ENCODE measurements around the gene SHH.

Gene SHH

GRCh38 chr7:155773531-155773930 is 38.7 kb downstream of the SHH start:
- no peak overlapping the region for H3K4me2 ChIP-seq
- H3K27me3 ChIP-seq = no peaks in the 10 kb centered on the region
- H3K36me3 ChIP-seq = peaks cover 96% of the 10 kb centered on the region
- peaks cover 77% of the 10 kb centered on the region for H4K20me1 ChIP-seq
- no peak overlapping the region for H3K9ac ChIP-seq
- no peak for TF ChIP-seq Cebpa-rat (IDR thresholded peaks at IDR 0.05)
- H3K4me1 ChIP-seq = peaks cover 26% of the 10 kb centered on the region
- no peak overlapping the region for H3K4me3 ChIP-seq
- H3K9me3 ChIP-seq = no peaks in the 10 kb centered on the region
- no peak overlapping the region for H3K27ac ChIP-seq

GRCh38 chr7:155770241-155770640 is 42.0 kb downstream of the SHH start:
- Histone ChIP-seq H3K4me3 (no peak overlapping the region), H3K36me3 (peaks cover 90% of the 10 kb centered on the region), H3K4me1 (peaks cover 57% of the 10 kb centered on the region), H3K4me2 (peak overlapping the region; percentile 68), H3K27ac (0 out of 2 replicates have a peak overlapping the region, but pooled peaks have one; percentile 61), H3K9me3 (no peaks in the 10 kb centered on the region), H3K9ac (0 out of 2 replicates have a peak overlapping the region, but pooled peaks have one; percentile 12), H4K20me1 (peaks cover 71% of the 10 kb centered on the region), H3K27me3 (no peaks in the 10 kb centered on the region)
- TF ChIP-seq Cebpa-rat (IDR thresholded peaks at IDR 0.05) = no peak

- Histone ChIP-seq H3K27me3 (no peaks in the 10 kb centered on the region), H3K9me3 (no peaks in the 10 kb centered on the region), H4K20me1 (peaks cover 77% of the 10 kb centered on the region), H3K36me3 (peaks cover 86% of the 10 kb centered on the region), H3K27ac (peak overlapping the region; percentile 61; the same call in 1 of the 2 replicates), H3K4me1 (peaks cover 62% of the 10 kb centered on the region), H3K4me2 (peak overlapping the region; percentile 68), H3K4me3 (no peak overlapping the region), H3K9ac (peak overlapping the region; percentile 34; the same call in 1 of the 2 replicates)
- TF ChIP-seq Cebpa-rat (IDR thresholded peaks at IDR 0.05) = no peak
Measured at GRCh38 chr7:155769701-155770100, 42.6 kb downstream of the SHH start.

GRCh38 chr7:155766966-155767916 is 45.0 kb downstream of the SHH start:
- peak overlapping the region; percentile 68 for H3K4me2 ChIP-seq
- no peaks in the 10 kb centered on the region for H3K27me3 ChIP-seq
- H4K20me1 ChIP-seq = peaks cover 84% of the 10 kb centered on the region
- no peak overlapping the region for H3K9ac ChIP-seq
- peaks cover 87% of the 10 kb centered on the region for H3K4me1 ChIP-seq
- H3K9me3 ChIP-seq = no peaks in the 10 kb centered on the region
- H3K36me3 ChIP-seq = peaks cover 62% of the 10 kb centered on the region
- H3K4me3 ChIP-seq = no peak overlapping the region
- TF ChIP-seq Cebpa-rat (IDR thresholded peaks at IDR 0.05) = no peak
- H3K27ac ChIP-seq = no peak overlapping the region; the same call in 1 of the 2 replicates

- no peak overlapping the region; the same call in 1 of the 2 replicates for H3K4me2 ChIP-seq
- H4K20me1 ChIP-seq = peaks cover 84% of the 10 kb centered on the region
- no peaks in the 10 kb centered on the region for H3K27me3 ChIP-seq
- no peak overlapping the region for H3K9ac ChIP-seq
- no peak overlapping the region for H3K27ac ChIP-seq
- peaks cover 96% of the 10 kb centered on the region for H3K4me1 ChIP-seq
- no peak for TF ChIP-seq Cebpa-rat (IDR thresholded peaks at IDR 0.05)
- H3K9me3 ChIP-seq = no peaks in the 10 kb centered on the region
- H3K36me3 ChIP-seq = peaks cover 59% of the 10 kb centered on the region
- H3K4me3 ChIP-seq = no peak overlapping the region
Measured at GRCh38 chr7:155766386-155766785, 45.9 kb downstream of the SHH start.

GRCh38 chr7:155765458-155765857 is 46.8 kb downstream of the SHH start:
- Histone ChIP-seq H3K4me3 (no peak overlapping the region), H3K36me3 (peaks cover 56% of the 10 kb centered on the region), H3K27ac (no peak overlapping the region), H3K4me2 (peak overlapping the region; percentile 92), H3K4me1 (peaks cover 99% of the 10 kb centered on the region), H3K9me3 (peaks cover 8% of the 10 kb centered on the region), H3K27me3 (no peaks in the 10 kb centered on the region), H4K20me1 (peaks cover 84% of the 10 kb centered on the region), H3K9ac (peak overlapping the region; percentile 26; the same call in 1 of the 2 replicates)
- no peak for TF ChIP-seq Cebpa-rat (IDR thresholded peaks at IDR 0.05)

- no peak for TF ChIP-seq Cebpa-rat (IDR thresholded peaks at IDR 0.05)
- Histone ChIP-seq H3K27ac (peak overlapping the region; percentile 87), H3K9me3 (peaks cover 18% of the 10 kb centered on the region), H3K9ac (peak overlapping the region; percentile 73; the same call in 1 of the 2 replicates), H4K20me1 (peaks cover 73% of the 10 kb centered on the region), H3K4me3 (peak overlapping the region; percentile 53), H3K36me3 (peaks cover 56% of the 10 kb centered on the region), H3K27me3 (no peaks in the 10 kb centered on the region), H3K4me2 (peak overlapping the region; percentile 92), H3K4me1 (peaks cover 95% of the 10 kb centered on the region)
Measured at GRCh38 chr7:155764438-155764793, 47.8 kb downstream of the SHH start.

- Histone ChIP-seq H3K36me3 (peaks cover 57% of the 10 kb centered on the region), H3K9ac (peak overlapping the region; percentile 73), H3K27ac (peak overlapping the region; percentile 87), H3K4me2 (peak overlapping the region; percentile 92), H3K27me3 (no peaks in the 10 kb centered on the region), H3K4me3 (peak overlapping the region; percentile 53), H4K20me1 (peaks cover 69% of the 10 kb centered on the region), H3K4me1 (peaks cover 89% of the 10 kb centered on the region), H3K9me3 (peaks cover 19% of the 10 kb centered on the region)
- TF ChIP-seq Cebpa-rat (IDR thresholded peaks at IDR 0.05) = no peak
Measured at GRCh38 chr7:155763691-155764437, 48.4 kb downstream of the SHH start.

- Histone ChIP-seq H3K27ac (peak overlapping the region; percentile 87), H4K20me1 (peaks cover 69% of the 10 kb centered on the region)
Measured at GRCh38 chr7:155763122-155763521, 49.1 kb downstream of the SHH start.

More at GRCh38 chr7:155763122-155763521, 49.1 kb downstream of the SHH start:
- peaks cover 64% of the 10 kb centered on the region for H3K36me3 ChIP-seq
- peak overlapping the region; percentile 92 for H3K4me2 ChIP-seq
- peaks cover 82% of the 10 kb centered on the region for H3K4me1 ChIP-seq
- peak overlapping the region; percentile 73 for H3K9ac ChIP-seq
- no peak for TF ChIP-seq Cebpa-rat (IDR thresholded peaks at IDR 0.05)
- peak overlapping the region; percentile 53 for H3K4me3 ChIP-seq
- H3K9me3 ChIP-seq = peaks cover 27% of the 10 kb centered on the region
- H3K27me3 ChIP-seq = no peaks in the 10 kb centered on the region

All from BLaER1 (cell line).